Measurements from ENCODE around the gene ABLIM1. TPM values are rescaled to one million over a fixed set of nuclear protein-coding genes. Genes with fewer than 3 reads are reported as not detected.
A peak's percentile ranks its signal among the peaks of the same experiment; 100 is the strongest.

ABLIM1 gene
- polyA plus RNA-seq, 1 donor, result 132 TPM

DNA sequence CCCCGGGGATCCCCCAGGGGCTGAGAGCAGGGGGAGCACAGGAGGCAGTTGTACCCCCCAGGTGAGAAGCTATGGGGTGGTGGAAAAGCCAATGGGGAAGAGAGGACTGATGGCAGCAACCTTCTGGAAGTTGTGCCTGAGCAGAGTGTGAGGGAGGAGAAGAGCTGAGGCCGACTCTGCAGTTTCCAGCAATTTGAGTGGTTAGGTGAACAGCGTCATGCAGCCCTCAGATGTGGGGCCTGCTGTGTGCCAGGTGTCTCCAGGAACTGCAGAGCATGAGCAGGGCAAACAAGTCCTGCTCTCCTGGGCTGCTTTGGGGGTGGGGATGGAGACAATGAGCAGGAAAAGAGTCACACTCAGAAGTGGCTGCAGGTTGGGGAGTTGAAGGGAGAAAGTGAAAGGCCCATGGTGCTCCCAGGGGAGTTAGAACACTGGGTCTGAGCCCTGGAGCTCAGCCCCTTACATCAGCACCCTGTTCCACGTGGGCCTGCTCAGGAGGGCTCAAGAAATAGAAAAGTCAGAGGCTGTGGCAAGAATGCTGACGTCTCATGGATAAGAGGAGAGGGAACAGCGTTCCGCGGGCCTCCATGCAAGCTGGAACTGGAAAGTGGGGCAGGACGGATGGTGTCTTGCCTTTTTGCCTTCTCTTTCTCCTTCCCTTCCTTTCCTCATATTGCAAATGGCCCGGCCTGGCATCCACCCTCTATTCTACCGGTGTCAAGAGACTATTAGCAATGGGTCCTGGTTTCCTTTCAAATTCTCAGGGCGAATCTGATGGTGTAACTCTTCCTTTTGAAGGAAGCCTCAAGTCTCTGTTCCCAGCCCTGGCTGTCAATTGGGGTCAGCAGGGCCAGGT is 249.7 kb downstream of the ABLIM1 start:
- DNase-seq, result no peak

DNA sequence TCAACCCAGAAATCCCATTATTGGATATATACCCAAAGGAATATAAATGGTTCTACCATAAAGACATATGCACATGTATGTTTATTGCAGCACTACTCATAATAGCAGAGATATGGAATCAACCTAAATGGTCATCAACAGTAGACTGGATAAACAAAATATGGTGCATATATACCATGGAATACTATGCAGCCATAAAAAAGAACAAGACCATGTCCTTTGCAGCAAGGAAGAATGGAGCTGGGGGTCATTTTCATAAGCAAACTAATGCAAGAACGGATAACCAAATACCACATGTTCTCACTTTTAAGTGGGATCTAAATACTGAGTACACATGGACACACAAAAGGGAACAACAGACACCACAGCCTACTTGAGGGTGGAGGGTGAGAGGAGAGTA is 251.6 kb downstream of the ABLIM1 start:
- DNase-seq, result no peak

DNA sequence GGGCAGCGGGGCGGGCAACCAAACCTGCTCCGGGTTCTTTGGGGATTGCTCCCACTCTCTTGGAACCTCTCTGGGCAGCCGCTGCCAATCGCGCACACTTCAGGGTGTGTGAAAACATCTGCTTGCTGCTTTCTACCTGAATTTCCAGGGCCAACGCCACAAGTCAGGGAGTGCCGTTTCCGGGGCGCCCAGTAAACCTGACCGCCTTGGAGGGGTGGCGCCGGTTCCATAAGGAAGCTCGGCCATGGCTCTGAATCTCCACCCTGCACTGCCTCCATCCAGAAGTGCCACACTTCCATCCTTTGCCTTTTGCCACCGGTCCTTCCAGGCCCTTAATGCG is 253.1 kb downstream of the ABLIM1 start:
- DNase-seq, result no peak

GRCh38 chr10:114404171-114405010 is 253.7 kb downstream of the ABLIM1 start, which contains the start of gene AFAP1L2:
Gene AFAP1L2, minus strand, starts transcription at chr10:114404502. Its CDS starts 47 bp downstream, at chr10:114404455.
- no peak for DNase-seq

DNA sequence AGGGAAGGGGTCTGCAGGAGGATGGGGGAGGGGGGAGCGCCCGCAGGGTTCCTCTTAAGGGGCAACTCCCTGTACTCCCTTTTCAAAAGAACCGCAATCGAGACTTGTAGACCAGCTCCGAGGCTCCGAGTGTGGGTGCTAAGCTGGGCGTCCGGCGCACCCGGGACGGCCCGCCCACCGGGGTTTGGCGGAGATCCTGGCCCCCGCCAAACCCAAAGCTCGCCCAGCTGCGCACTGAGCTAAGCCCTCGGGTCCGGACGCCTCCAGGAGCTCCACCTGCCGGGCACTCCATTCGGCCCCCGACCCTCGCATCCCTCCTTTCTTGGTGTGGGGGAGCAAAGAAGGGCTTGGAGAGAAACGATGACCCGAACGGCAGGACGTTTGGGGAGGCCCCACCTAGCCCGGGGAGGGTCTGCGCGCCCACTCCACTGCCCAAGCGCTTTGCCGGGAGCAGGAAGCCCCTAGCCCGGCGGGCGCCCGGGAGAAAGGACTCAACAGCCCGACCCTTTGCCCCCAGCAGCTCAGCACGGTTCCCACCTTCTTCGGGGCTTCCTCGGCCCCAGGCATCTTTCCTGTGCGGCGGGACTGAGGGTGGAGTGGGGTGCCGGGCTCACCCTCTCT is 254.4 kb downstream of the ABLIM1 start:
- no peak for DNase-seq

GRCh38 chr10:114402871-114403540 is 255.1 kb downstream of the ABLIM1 start:
- DNase-seq, result peak; percentile 46

- DNase-seq, result no peak
These were observed 255.8 kb downstream of the ABLIM1 start for GRCh38 chr10:114402233-114402632.

GRCh38 chr10:114401195-114401791 is 256.8 kb downstream of the ABLIM1 start:
- DNase-seq, result no peak

GRCh38 chr10:114400091-114400490 is 258.0 kb downstream of the ABLIM1 start:
- DNase-seq, result no peak

- no peak for DNase-seq
These were observed 258.5 kb downstream of the ABLIM1 start for GRCh38 chr10:114399576-114399975.

- DNase-seq, result no peak
These were observed 259.3 kb downstream of the ABLIM1 start for GRCh38 chr10:114398587-114399331.

DNA sequence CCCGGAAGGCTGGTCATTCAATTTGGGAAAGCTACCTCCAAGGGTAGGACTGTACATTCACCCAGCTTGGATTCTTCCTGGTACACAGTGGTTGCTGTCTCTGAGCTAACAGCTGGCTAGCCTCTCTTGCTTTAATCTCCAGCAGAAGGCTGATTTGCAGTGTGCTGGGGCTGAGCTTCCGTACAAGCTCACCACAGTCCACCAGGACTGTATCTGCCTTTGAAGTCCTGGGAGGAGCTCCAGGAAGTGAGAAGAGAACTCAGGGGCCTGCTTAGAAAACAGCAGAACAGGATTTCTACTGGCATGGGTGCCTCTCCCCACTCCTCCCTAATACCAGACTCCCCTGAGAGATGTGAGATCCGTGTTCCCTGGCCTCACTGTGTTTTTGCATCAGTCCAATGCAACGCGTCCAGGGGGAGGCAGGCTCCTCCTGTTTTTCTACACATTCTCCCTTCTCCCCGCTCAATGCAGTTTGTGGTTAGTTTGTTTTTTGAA is 260.4 kb downstream of the ABLIM1 start:
- no peak for DNase-seq

DNA sequence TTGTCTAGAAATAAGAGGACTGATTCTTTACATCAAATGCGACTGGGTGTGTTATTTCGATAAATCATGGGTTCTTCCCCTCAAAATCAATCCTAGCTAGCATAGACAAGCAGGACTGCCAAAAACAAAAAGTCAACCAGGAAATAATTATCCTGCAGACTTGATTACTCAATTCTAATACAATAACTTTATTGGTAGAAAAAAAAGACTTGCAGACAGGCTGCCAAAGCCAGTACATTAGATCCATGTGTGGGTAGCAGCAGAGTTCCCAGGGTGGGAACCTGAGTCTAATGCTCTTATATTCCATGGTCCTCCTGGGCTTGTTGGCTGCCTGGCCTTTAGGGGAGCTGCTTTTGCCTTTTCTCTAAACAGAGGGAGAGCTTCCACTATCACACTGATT is 261.6 kb downstream of the ABLIM1 start:
- no peak for DNase-seq

- DNase-seq, result no peak
These were observed 262.6 kb downstream of the ABLIM1 start for GRCh38 chr10:114395366-114396022.

GRCh38 chr10:114394531-114394930 is 263.5 kb downstream of the ABLIM1 start:
- no peak for DNase-seq

GRCh38 chr10:114393886-114394285 is 264.2 kb downstream of the ABLIM1 start:
- no peak for DNase-seq

GRCh38 chr10:114393482-114393881 is 264.6 kb downstream of the ABLIM1 start:
- DNase-seq, result no peak

DNA sequence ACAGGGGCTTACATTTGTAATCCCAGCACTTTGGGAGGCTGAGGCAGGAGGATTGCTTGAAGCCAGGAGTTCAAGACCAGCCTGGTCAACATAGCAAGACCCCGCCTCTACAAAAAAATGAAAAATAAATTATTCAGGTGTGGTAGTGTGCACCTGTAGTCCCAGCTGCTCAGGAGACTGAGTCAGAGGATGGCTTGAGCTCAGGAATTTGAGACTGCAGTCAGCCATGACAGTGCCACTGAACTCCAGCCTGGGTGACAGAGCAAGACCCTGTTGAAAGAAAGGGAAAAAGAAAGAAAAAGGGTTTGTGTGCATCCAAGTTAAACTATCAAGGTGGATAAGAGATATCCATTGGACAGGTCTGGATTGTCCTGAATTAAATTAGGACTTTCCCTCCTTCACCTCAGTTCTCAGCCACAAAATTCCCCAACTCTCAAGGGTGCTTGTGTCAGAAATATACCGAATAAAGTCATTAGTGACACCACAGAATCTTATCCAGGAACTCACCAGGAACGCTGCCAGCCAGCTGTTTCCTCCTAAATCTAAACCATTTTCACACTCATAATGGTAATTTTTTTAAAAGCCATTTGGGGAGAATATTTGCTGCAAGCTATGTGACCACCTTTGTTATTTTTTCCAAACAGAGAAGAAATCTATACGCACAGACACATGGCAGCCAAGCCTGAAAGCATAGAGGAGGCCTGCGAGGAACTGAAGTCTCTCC is 265.8 kb downstream of the ABLIM1 start:
- no peak for DNase-seq

GRCh38 chr10:114391599-114391998 is 266.5 kb downstream of the ABLIM1 start:
- DNase-seq, result no peak

DNA sequence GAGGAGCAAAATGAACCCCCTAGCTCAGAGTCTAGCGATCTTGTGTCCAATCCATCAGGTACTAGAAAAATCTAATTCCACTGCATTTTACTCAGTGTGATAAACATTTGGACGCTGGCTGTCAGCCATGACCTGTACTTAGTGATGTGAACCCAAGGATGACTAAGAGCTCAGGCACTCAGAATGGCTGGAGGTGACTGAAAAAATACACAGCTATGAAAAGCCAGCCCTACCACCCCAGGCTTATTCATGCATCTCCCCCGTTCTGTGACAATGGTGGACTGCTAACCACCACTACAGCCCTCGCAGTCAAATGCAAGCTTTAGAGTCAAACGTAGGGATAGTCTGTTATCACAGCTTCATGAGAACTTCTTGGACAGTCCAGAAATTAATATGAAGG is 268.6 kb downstream of the ABLIM1 start:
- no peak for DNase-seq

Measured in left kidney (tissue), 2 donors.